Effector CD8-positive, alpha-beta T cell (primary cell): Measurements from ENCODE around the gene CENPK.
"Not testable (repeated sequence)": the region's sequence is repeated elsewhere in the genome, so short reads cannot be mapped to it uniquely, and the experiment has no call there.

ENCODE experiments used
- DNase-seq: peaks from one replicate; lab custom pipeline; 2025; lab: John Stamatoyannopoulos, UW

CENPK gene

GRCh38 chr5:65508978-65509377 is 54.0 kb downstream of the CENPK start:
- DNase-seq = no peak

GRCh38 chr5:65506961-65507360 is 56.0 kb downstream of the CENPK start:
- no peak for DNase-seq

GRCh38 chr5:65489119-65489518 is 73.8 kb downstream of the CENPK start:
- no peak for DNase-seq

- not testable (repeated sequence) for DNase-seq
Observed at GRCh38 chr5:65488038-65488687, 74.8 kb downstream of the CENPK start.

GRCh38 chr5:65486803-65487202 is 76.2 kb downstream of the CENPK start:
- not testable (repeated sequence) for DNase-seq

- no peak for DNase-seq
Observed at GRCh38 chr5:65485405-65485804, 77.6 kb downstream of the CENPK start.

- DNase-seq = no peak
Observed at GRCh38 chr5:65483546-65484346, 79.2 kb downstream of the CENPK start.

- DNase-seq = no peak
Observed at GRCh38 chr5:65482736-65483545, 80.0 kb downstream of the CENPK start.

GRCh38 chr5:65482296-65482735 is 80.7 kb downstream of the CENPK start:
- DNase-seq = no peak

GRCh38 chr5:65481635-65482295 is 81.2 kb downstream of the CENPK start, which contains the start of gene ADAMTS6:
ADAMTS6 (minus strand) TSS chr5:65481920; CDS start chr5:65473673, 8,247 bp downstream.
- DNase-seq = peak; percentile 71

- DNase-seq = no peak
Observed at GRCh38 chr5:65481171-65481581, 81.8 kb downstream of the CENPK start.

GRCh38 chr5:65480306-65480865 is 82.6 kb downstream of the CENPK start:
- peak; percentile 8 for DNase-seq

- no peak for DNase-seq
Observed at GRCh38 chr5:65479527-65479926, 83.4 kb downstream of the CENPK start.

GRCh38 chr5:65478336-65478735 is 84.6 kb downstream of the CENPK start:
- no peak for DNase-seq

- no peak for DNase-seq
Observed at GRCh38 chr5:65475895-65476294, 87.1 kb downstream of the CENPK start.

GRCh38 chr5:65475336-65475735 is 87.6 kb downstream of the CENPK start:
- no peak for DNase-seq

GRCh38 chr5:65474130-65474711 is 88.7 kb downstream of the CENPK start:
- no peak for DNase-seq

GRCh38 chr5:65468633-65469032 is 94.3 kb downstream of the CENPK start:
- no peak for DNase-seq
